Fibroblast of upper back skin (primary cell): ENCODE data around the gene RIPOR1.

Experiments
- DNase-seq: peaks from one replicate; pipeline ENCODE4 v3.0.0-alpha.2; 2013

The RIPOR1 gene

DNA sequence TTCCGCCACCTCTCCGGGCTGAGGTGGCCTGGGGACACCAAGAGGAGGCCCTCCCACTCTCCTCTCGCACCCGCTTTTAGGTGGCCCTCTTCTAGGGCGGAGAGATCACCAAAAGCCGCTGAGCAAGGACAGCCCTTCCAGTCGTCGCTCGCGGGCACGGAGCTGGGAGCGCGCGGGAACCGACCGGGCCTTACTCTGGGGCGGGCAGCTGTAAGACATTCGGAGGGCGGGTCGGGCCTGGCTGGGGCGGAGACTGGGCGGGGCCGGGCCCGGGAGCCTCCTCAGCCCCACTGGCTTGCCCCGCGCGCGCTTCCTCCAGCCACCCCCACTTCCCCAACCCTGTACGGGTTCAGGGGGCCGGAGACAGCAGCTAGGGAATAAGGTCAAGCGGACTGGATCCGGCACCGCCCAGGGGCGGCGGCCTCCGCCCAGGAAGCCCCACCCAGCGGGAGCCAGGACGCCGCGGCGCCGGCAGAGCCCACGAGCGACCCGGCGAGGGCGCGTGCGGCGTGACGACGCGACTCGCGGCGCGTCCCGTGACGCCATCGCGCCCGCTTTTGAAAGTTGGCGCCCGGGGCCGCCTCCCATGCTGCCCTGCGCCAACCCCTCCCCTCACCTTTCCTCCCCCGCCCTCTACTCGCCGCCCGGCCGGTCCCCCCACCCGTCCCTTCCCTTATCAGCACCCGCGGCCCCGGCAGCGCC, 33.3 kb downstream of the RIPOR1 start:
- peak; percentile 96 for DNase-seq

DNA sequence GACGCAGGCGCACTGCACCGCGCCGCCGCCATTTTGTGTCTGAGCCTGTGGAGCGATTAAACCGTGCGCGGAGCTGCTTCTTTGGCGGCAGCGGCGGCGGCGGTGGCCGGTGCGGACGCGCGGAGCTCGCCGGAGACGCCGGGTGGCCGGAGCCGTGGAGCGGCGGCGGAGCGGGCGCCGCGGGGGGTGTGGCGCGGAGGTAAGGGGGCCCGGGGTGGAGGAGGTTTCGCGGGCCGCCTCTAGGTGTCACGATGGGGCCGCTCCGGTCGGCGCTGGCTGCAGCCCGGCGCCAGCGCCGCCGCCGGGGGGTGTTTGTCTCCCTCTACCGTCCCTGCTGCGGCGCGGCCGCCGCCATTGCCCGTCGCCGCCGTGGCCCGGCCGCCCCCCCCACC, 33.9 kb downstream of the RIPOR1 start, which contains the start of gene CTCF:
Gene CTCF, plus strand, starts transcription at position 1 of the 392 bp plus-strand sequence. CDS start 48,307 bp downstream, outside the sequence.
- peak; percentile 84 for DNase-seq

DNA sequence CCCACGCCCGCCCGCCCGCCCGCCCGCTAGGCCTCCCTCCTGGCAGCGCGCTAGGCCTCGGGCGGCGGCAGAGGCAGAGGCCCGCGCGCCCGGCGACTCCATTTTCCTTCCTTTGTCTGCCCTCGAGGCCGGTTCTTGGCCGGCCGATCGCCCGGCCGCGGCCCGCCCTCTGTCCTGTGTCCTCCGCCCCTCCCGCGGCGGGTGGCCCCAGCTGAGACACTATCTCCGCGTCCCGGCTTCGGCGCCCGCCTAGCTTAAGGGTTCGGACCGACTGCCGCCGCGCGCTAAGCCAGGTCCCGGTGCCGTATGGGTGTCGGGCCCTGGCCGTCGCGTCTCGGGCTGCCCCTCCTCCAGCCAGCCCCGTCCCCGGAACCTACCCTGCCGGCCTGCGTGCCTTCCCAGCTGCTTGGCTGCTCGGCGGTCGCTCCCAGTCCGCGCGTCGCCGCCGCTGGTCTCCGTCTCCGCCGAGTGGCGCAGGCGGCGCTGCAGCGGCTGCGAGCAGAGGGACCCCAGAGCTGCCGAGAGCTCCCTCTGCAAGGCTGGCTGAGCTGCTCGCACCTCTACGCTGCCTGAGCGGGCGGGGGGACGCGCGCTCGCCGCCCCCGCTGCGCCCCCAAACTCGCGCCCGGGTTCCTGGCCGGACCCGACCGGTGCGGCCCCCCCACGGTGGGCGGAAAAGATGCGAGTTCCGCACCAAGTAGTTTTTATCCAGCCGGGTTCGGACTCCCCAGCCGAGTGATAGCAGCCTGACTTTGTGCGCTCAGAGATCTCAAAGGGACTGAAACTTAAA, 34.5 kb downstream of the RIPOR1 start:
- peak; percentile 56 for DNase-seq

DNA sequence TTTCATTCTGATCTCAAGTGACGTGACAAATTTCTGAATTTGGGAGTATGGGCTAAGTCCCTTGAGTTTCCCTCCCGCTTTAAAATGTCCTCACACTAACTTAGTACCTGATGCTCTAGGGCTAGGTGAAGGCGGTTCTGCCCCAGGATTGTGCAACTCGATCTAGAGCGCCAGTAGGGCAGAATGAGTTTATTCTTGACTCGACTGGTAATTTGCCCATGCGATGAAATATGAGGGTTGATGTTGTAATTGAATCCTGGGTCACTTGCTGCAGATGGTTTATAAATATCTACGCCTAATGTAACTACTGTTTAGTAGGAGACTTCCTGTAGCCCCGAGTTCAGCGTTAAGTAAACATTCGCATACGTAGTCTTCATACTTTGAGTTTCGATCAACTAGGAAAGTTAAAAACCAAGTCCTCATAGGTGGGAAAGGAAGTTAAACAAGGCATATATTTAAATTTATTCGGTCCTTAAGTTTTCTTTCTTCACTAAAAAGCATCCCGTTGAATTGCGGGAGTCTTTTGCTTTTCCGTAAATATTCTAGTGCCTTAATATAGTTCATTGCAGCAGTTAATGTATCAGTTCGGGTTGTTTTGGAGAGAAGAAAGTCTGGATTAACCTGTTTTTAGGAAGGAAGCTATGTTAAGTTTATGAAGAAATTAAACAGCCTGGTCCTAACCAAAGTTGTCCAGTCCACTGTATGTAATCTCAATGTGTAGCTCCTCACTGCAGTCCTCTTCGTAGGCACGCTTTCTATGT, 35.3 kb downstream of the RIPOR1 start:
- DNase-seq = peak; percentile 52

DNA sequence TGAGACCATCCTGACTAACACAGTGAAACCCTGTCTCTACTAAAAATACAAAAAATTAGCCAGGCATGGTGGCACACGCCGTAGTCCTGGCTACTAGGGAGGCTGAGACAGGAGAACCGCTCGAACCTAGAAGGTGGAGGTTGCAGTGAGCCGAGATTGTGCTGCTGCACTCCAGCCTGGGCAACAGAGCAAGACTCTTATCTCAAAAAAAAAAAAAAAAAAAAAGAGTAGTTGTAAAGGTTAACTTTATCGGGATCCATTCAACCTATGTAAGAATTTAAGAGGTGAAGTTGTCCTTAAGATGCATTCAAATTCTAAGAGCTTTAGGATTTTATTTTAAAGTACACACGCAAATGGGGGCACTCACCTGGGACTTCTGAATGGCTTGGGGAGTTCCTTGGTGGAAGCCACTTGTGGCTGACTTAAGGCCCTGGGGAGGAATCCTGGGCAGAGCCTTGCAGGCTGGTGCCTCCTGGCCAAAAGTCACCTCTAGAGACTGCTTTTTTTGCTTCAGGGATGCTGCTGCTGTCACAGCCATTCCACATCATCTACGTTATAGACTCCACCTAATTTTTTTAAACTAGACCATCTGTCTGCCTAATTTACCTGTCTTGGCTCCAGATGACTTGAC, 37.0 kb downstream of the RIPOR1 start:
- DNase-seq = no peak

DNA sequence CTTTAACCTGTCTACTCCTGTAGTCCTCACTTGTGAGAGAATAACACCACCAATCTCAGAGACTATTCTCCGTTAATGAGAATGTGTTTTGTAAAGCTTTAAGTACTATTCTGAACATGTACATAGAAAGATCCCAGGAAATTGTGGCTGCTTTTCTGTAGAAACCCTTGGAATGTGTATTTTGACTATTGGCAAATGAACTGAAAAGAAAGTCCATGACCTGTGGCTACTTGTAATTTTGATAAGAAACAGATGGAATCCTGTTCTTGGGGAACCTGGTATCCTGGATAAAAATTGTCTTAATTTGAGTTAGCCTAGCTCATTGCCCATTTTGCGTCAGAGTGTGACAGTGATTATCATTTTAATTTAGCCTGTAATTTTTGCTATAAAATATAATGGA, 42.8 kb downstream of the RIPOR1 start:
- DNase-seq = peak; percentile 64

DNA sequence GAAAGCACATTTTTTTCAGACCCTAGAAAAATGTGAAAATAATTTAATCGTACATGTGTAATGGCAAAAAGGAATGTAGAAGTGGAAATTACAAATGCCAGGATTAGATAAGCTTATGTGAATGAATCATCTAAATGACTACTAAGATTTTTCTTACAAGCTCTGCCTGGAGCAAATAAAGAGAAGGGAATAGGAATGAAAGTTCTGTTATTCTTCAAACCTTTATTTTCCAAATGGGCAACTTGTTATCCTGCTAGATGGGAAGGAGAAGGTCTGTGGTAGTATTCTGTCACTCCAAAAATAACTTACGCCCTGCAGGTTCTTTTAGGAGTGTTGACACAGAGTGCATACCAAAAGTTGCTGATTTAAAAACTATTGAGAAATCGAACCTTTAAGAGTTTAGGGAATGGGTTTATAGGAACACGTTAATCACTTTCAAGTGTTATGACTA, 43.4 kb downstream of the RIPOR1 start:
- DNase-seq = peak; percentile 63

DNA sequence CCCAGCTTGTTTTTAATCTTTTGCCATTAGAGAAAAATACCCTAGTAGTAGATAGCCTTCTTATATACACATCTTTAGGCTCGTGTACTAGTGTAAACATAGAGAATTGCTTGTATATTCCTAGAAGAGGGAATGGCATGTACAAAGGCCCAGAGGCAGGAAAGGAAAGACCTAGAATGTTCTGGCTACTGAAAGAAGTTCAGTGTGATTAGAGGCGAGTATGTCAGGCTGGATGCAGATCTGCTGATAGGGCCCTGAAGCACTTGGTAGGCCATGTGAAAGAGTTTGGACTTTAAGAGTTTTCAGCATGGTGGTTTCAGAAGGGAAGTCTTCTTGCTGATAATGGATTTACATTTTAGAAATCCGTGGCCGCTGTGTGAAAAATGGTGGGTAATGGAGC, 51.1 kb downstream of the RIPOR1 start:
- no peak for DNase-seq

DNA sequence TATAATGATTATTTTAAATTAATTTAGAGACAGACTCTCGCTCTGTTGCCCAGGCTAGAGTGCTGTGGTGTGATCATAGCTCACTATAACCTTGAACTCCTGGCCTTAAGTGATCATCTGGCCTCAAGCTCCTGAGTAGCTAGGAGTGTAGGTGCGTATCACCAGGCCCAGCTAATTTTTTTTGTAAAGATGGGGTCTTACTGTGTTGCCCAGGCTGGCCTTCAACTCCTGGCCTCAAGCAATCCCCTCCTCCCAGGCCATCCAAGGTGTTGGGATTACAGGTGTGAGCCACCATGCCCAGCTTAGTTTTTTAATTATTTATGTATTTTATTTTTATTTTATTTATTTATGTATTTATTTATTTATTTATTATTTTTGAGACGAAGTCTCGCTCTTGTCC, 51.6 kb downstream of the RIPOR1 start:
- DNase-seq = no peak

DNA sequence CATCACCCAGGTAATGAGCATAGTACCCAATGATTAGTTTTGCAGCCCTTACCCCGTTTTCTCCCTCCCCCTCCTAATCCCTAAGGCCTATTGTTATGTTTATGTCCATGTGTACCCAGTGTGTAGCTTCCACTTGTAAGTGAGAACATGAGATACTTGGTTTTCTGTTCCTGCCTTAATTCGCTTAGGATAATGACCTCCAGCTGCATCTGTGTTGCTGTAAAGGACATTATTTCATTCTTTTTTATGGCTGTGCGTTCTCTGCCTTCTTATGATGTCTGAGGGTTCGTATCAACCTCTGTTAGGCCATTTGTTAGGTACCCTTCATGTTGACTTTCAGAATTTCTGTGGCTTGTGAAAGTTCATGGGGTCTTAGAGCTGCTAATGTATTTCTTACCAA, 64.7 kb downstream of the RIPOR1 start:
- DNase-seq = peak; percentile 3

DNA sequence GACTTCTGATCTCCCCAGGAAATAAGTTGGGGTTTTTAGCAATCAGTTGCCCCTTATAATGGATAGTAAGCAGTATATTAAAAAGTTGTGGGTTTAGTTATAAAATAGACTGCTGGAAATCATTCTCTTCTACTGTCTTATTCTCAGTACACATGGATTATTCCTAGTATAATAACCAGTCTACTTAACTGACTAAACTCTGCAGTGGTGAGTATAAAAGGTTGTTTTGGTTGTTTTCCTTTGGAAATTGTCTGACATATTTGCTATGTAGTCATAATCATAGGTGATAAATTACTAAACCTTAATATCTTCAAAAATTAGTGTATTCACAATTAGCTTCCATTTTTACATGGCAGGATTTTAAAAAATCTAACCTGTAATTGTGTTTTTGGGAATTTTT, 65.1 kb downstream of the RIPOR1 start:
- no peak for DNase-seq

DNA sequence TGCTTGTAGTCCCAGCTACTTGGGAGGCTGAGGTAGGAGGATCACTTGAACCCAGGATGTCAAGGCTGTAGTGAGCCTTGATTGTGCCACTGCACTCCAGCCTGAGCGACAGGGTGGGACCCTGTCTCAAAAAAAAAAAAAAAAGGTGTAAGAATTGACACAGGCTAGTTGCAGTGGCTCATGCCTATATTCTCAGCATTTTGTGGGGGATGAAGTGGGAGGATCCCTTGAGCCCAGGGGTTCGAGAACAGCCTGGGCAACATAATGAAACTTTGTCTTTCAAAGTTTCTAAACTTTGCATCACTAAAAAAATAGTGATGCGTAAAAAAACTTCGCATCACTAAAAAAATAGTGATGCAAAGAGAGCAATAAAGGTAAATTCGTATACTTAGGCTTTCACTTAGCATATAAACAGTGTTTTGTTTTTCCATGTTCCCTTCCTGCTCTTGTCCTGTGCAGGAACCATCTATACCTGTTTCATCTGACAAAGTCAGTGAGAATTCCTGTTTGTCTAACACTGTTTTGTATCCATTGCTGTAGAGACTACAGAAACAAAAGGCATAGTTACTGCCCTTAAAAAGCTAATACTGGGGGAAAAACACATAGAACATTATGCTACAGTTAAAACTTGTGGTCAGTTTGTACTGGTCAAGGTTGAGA, 65.8 kb downstream of the RIPOR1 start:
- no peak for DNase-seq

DNA sequence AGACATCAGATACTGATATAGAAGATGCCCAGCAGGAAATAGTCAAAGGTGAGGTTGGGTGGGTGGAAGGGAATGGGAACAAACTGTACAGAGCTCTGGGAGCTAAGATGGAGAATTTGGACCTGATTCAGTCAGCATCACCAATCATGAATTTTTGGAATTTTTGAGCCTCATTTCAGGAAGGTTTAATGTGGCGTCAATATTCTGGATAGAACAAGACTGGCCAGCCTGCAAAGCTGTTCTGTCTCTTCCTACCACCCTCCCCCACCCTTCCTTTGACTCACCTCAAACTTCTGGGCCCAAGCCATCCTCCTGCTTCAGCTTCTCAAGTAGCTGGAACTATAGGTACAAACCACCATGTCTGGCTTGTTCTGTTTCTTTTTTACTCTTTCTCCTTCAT, 66.3 kb downstream of the RIPOR1 start:
- DNase-seq = peak; percentile 77
